IPS-18c (cell line): Measurements from ENCODE around the gene TMEM147.

Source experiments
- H3K4me3 ChIP-seq: 2 replicates; pipeline ENCODE4 v1.7.0; 2013; ENCODE audit warnings: low read depth, mild to moderate bottlenecking, low read length, moderate library complexity; ENCODE audit not compliant: insufficient read depth
- H3K9me3 ChIP-seq: one replicate; pipeline ENCODE4 v1.6.1; 2013; ENCODE audit warnings: mild to moderate bottlenecking, low read length, moderate library complexity; ENCODE audit not compliant: control insufficient read depth, insufficient read depth

TMEM147 gene, protein sequence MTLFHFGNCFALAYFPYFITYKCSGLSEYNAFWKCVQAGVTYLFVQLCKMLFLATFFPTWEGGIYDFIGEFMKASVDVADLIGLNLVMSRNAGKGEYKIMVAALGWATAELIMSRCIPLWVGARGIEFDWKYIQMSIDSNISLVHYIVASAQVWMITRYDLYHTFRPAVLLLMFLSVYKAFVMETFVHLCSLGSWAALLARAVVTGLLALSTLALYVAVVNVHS

DNA sequence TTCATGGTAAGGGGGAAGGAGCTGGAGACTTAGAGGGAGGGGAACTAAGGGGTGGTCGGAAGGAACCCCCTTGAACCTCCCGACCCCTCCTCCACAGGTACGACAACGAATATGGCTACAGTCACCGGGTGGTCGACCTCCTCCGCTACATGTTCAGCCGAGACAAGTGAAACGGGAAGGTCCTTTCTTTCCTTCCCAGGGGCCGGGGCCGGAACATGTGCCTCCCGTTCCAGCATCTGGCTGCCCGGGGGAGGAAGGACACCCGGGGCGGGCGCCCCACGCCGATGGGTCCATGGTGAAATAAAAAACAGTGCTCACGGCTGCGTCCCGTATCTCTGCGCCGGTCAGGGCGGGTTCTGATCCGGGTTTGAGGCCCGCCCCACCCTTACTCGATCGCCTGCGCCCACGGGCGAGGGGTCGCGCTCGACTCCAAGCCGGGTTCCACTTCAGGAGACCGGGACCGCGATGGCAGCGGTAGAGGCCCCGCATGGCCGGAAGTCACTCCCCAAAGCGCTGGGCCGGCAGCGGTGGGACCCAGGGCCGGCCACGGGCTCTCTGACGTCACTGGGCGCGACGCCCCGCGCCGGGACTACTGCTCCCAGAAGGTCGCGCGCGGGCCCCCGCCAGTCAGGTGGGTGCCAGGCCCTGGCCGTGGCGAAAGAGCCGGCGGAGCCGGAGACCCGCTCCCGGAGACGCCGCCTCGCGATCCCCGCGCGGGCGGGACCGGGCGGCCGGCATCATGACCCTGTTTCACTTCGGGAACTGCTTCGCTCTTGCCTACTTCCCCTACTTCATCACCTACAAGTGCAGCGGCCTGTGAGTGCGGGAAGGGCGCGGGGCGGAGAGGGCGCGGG, at the start of gene TMEM147:
TSS of gene TMEM147 (plus strand) at position 626 of the 854 bp plus-strand sequence. CDS start at position 740, 114 bp downstream.
- peaks cover 2% of the 10 kb centered on the region for H3K9me3 ChIP-seq
- peak within 1 kb of the TSS; percentile 86 for H3K4me3 ChIP-seq

DNA sequence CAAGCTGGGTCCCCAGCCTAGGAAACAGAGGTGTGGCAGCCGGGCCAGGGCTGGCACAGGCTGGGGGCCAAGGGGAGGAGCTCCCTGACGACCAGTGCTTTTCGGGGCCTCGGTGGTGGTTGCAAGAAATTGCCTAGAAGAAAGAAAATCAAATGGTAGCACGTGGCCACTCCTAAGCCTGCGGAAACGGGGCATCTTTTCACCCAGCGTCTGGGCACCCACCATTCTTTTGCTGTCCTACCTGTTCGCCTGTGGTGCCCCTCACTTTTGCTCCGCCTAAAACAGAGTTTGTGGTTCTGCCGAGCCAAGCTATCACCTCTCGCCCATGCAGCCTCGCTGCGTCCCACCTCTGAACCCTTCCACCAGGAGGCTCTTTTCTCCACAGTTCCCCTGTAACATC, 48.0 kb upstream of the TMEM147 start:
- peaks cover 2% of the 10 kb centered on the region for H3K9me3 ChIP-seq
- H3K4me3 ChIP-seq, result no peak overlapping the region

DNA sequence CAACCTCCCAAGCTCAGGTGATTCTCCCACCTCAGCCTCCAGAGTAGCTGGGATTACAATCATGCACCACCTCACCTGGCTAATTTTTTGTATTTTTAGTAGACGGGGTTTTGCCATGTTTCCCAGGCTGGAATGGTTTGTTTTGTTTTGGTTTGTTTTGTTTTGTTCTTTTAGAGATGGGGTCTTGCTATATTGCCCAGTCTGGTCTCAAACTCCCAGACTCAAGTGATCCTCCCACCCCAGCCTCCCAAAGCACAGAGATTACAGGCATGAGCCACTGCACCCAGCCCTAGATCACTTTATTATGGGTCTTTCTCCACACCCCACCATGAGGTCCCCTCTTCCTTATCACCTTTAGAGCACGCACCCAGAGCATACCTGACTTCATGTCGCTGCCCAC, 47.2 kb upstream of the TMEM147 start:
- H3K9me3 ChIP-seq, result peaks cover 2% of the 10 kb centered on the region
- H3K4me3 ChIP-seq, result no peak overlapping the region

DNA sequence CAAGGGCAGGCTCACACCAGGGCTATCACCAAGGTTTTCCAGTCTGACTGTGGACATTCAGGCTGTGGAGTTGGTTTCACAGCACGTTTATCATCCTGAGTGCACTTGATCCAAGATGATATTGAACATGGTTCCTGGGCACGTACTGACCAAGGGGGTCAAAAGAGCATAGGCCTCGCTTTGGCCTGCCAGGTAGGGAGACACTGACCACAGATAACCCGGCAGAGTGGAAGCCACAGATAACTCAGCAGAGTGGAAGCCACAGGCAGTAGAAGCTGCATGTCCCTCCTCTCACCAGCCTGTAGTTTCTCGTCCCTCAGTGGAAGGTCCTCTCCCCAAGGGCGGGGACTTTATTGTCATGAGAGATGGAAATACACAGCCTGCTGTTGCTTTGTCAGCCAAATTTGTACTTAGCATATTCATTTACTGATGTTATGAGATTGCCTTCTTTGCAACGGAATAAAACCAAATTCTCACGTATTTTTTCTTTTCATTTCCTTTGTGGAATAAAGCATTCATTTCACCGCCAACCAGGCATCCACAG, 46.4 kb upstream of the TMEM147 start:
- Histone ChIP-seq H3K4me3 (no peak overlapping the region), H3K9me3 (peaks cover 2% of the 10 kb centered on the region)

DNA sequence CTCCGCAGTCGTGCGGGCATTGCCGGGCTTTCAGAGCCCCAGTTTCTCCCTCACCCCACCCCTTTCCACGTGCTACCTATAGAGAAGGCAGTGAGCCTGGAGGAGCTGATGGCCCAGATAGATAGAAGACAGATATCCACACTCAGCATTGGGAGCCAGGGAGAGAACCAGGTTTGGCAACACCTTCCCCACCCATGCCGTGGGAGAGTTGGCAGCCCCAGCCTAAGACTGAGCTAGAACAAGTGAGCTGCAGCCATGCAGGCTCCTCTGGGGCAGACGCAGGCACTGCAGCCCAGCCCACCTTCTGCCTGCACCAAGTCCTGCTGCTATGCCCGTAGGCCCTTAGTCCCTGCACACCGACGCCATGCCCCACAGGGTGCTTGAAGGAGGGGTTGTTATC, 44.8 kb upstream of the TMEM147 start:
- no peak overlapping the region for H3K4me3 ChIP-seq
- H3K9me3 ChIP-seq, result peaks cover 2% of the 10 kb centered on the region

DNA sequence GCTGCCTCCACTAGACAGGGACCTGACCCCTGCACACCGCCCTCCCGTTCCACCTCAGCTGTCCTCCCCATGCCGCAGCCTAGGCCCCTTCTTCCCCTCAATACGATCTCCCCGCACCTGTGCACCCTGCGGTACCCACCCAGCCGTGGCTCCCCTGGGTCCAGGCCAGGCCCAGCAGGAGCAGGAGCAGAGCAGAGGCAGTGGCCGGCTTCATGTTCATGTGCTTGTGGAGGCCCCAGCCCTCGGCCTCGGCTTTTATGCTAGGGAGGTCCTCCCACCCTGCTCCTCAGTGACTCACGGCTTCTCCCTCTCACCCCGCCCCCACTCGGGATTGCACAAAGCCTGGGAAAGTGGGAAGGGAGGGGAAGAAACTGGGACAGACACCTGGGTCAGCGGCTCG, 43.7 kb upstream of the TMEM147 start:
- Histone ChIP-seq H3K9me3 (peaks cover 2% of the 10 kb centered on the region), H3K4me3 (no peak overlapping the region)

DNA sequence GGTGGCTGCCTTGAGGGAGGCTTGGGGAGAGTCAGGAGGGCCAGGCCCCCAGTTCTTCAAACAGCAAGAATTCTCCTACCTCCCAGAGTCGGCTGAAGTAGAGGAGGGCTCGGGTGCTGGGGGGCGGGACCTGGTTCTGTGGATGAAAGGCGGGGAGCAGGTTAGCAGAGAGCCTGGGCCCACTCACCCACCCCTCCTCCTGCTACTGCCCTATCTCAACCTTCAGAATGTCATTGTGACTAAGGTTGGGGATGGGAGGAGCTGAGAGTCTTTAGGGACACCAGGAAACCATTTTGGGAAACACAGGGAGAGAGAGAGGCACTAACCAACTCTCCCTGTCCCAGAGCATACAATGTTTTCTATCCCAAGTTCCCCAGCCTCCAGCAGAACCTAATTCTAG, 42.7 kb upstream of the TMEM147 start:
- H3K9me3 ChIP-seq, result peaks cover 2% of the 10 kb centered on the region
- no peak overlapping the region for H3K4me3 ChIP-seq

DNA sequence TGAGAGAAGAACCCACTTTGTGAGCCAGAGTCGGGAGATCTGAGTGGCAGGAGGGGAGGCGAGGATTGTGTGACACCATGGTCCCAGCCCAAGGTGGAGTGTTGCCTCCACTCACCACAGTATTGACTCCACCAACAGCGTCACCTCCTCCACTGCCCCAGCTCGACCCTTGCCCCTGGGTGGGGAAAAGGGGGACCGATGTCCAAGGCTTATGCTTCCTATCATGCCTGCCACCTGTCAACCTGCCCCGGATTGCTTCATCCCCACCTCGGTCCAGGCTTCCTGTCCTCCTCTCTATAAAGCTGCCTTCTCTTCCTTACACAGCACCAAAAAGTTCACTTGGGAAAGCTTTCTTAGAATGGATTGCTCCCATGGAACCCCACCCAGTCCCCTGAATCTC, 39.4 kb upstream of the TMEM147 start:
- Histone ChIP-seq H3K4me3 (no peak overlapping the region), H3K9me3 (peaks cover 2% of the 10 kb centered on the region)

DNA sequence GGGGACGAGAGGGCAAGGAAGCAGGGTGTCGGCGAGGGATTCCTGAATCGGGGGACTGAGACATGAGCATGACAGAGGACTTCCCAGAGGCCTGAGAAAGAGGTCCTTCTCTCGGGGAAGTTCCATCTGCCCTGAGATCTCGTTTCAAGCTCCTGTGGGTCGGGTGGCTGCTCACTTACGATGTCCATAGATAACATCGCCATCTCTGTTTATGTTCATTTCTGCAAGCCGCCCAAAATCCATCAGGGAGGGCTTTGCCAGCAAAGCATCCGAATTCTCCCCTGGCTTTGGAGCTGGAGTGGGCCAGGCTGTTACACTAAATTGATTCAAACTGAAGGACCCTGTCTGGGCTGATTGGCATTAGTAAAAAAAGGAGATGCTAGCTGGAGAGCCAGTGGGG, 37.9 kb upstream of the TMEM147 start:
- peaks cover 2% of the 10 kb centered on the region for H3K9me3 ChIP-seq
- H3K4me3 ChIP-seq, result peak overlapping the region; percentile 0; the same call in 1 of the 2 replicates

DNA sequence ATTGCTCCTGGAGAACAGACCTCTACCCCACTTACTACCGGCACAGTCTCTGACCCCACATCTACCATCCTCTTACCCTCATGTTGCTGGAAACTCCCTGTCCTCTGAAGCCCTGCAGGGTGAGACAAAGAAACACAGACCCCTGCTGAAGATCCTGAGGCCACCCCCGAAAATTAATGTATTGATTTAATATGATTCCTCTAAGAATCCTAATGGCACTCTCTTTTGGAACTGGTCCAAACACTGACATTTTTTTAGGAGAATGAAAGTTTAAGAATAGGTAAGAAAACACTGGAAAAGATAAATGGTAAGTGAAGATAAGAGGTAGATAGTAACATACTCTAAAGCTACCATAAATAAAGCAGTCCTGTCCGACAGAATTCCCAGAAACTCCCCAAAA, 37.3 kb upstream of the TMEM147 start:
- H3K4me3 ChIP-seq, result peak overlapping the region; percentile 0; the same call in 1 of the 2 replicates
- H3K9me3 ChIP-seq, result peaks cover 2% of the 10 kb centered on the region

DNA sequence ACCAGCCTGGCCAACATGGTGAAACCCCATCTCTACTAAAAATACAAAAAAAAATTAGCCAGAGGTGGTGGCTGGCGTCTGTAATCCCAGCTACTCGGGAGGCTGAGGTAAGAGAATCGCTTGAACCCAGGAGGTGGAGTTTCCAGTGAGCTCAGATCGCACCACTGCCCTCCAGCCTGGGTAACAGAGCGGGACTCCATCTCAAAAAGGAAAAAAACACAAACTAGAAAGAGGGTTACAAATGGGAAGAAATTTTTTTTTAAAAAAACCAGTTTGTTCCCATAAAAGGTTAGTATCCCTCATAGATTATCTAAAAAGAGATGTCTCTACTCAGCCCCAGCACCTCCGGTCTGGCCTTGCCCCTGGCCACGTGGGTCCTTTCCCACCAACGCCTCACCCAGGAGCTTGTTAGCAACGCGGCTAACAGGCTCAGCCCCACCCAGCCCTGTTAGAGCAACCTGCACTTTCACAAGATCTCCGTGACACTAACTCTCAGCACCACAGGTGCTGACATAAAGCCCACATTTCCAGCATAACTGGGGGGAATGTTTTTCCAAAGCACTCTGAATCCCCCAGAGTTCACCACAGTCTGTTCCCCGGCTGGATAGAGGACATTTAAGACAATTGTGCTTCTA, 36.3 kb upstream of the TMEM147 start:
- Histone ChIP-seq H3K9me3 (peaks cover 2% of the 10 kb centered on the region), H3K4me3 (peak overlapping the region; percentile 98)

DNA sequence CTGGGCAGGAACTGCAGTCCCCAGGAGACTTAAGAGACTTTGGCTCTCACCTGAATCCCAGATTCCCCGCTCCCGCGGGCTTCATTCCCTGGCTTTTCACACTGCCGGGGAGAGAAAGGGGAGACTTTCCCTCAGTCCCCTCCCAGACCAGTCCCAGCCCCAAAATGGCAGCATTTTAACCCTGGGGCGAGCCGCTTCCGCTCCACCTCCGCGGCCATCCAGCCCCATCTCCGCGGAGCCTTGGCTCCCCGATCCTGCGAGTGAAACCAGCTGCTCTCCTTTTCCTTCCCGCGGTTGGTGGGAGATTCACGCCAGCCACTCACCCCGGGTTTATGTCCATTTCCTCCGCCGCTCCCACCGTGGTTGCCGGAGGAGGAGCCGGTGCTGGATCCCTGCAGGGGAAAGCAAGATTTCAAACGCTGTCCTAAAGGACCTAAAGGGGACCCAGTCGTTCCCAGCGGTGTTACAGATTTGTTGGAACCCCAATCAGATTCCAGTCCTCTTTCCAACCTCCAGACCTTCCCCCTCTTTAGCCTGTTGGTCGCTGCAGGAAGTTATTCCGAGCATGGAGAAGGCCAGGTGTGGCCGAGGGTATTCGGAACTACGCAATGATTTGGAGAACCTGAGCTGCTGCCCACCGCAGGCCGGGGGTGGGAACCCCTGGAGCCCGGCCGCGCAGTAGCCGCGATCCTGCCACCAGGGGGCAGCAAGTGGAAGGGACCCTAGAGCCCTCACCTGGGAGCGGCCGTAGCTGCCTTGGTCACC, 35.4 kb upstream of the TMEM147 start:
- Histone ChIP-seq H3K9me3 (peaks cover 2% of the 10 kb centered on the region), H3K4me3 (peak overlapping the region; percentile 98)

DNA sequence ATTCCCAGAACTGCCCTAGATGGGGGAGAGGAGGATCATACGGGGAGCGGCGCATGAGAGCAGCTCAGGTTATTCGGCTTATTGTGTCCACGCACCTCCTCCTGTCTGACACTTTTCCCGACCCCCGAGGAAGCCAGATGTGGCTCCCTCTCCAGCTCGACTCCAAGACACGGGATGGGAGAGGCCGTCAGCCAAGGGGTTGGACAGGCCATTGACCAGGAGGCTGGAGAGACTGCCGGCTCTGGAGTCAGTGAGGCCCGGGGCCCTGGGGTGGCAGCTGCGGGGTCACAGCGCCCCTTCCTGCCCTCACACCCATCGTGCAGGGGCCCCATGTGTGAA, 34.8 kb upstream of the TMEM147 start:
- peak overlapping the region; percentile 22; the same call in 1 of the 2 replicates for H3K4me3 ChIP-seq
- peaks cover 2% of the 10 kb centered on the region for H3K9me3 ChIP-seq

DNA sequence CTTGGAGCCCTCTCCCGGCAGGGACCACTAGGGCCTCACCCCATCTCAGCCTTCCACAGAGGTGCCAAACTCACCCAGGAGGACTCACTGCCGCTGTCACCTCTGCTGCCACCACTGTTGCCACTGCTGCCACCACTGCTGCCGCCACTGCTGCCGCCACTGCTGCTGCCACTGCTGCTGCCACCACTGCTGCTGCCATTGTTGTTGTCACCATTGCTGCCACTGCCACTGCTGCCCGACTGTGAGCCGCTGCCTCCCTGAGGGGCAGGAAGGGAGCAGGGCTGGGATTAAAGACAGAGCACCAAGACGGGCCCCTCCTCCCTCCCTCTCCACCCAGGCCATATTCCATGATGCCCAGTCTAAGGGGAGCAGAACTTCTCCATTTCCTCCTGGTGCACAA, 34.1 kb upstream of the TMEM147 start:
- H3K4me3 ChIP-seq, result no peak overlapping the region

DNA sequence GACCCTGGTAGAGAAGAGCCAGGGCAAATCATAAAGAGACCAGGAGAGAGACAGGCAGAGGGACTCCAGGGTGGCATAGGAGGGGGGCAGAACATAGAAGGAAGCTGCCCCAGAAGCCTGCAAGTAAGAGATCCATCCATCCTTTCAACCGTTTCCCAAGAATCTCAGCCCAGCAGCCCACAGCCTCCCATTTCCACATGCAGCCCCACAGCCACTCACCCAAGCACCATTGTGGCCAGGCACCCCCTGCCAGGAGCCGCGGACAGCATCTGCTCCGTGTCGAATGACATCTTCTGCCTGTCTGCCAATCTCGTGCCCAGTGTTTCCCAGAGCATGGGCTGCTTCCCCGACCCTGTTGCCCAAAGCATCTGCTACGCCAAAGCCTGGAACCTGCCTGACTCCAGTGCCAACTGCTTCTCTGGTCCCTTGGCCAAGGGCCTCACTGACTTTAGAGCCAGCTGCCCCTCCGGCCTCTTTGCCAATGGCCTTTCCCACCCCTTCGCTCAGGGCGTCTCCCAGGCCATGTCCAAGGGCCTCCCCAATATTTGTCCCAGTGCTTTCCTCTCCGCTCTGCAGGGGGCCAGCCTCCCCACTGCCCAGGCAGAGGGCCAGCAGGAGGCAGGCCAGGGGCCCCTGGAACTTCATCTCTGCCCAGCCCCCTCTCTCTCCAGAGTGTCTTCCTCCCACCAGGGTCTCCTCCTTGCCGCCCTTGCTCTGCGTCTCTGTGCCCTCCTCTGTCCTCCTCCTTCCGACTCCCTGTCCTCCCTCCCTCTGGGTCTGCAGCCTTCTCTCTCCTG, 32.4 kb upstream of the TMEM147 start:
- no peak overlapping the region for H3K4me3 ChIP-seq

More for the DNA sequence above, 34.1 kb upstream of the TMEM147 start:
- H3K9me3 ChIP-seq, result peaks cover 2% of the 10 kb centered on the region

DNA sequence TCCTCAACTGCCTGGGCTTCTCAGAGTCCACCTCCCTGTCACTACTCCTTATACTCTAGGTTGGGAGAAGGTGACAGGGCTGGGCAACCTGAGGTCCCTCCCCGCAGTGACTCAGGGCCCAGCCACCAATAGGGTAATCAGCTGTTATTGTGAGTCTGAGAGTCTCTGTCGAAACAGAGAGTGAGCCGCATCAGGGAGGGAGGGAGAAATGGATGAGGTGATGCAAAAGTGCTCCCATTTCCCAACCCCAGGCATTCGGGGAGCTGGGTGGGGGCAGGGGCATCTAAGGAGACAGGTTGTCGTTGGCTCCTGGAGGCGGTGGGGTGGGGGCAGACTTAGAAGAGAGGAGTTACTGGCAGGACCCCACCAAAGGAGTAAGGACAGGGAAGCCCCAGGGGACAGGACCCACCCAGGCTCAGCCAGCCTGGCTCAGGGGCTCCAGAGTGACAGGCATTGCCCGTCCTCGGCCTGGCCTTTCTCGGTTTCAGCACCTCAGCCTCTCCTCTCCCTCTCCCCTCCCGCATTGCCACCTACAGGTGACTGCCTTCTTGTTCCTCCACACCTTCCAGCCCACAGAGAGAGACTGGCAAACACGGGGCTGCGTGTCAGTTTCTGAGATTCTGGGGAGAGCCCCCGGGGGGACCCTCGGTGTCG, 31.7 kb upstream of the TMEM147 start, which contains the start of gene DMKN:
TSS of gene DMKN (minus strand) at position 22 of the 654 bp plus-strand sequence. CDS start 174 bp downstream, outside the sequence.
- no peaks in the 10 kb centered on the region for H3K9me3 ChIP-seq
- H3K4me3 ChIP-seq, result peak within 1 kb of the TSS; percentile 32

More for the DNA sequence above, 32.4 kb upstream of the TMEM147 start:
- no peaks in the 10 kb centered on the region for H3K9me3 ChIP-seq
